ENCODE measurements around the gene WNK1. TPM values are rescaled to one million over a fixed set of nuclear protein-coding genes. Genes with fewer than 3 reads are reported as not detected.
A peak's percentile ranks its signal among the peaks of the same experiment; 100 is the strongest.

The WNK1 gene
- total RNA-seq, 4 donors from 2014 or later: 222 to 407 (median 322) TPM

- TF ChIP-seq CTCF (IDR thresholded peaks at IDR 0.05): no peak
- DNase-seq (ENCODE audit: low spot score) (no peak), ATAC-seq (ENCODE audit: low FRiP score) (no peak)
Observed at GRCh38 chr12:938810-939209, 186.4 kb downstream of the WNK1 start.

GRCh38 chr12:943051-943450 lies 190.7 kb downstream of the WNK1 start:
- DNase-seq (ENCODE audit: low spot score): no peak
- TF ChIP-seq CTCF (IDR thresholded peaks at IDR 0.05): no peak
- no peak for ATAC-seq (ENCODE audit: low FRiP score)

- DNase-seq (ENCODE audit: low spot score) (no peak), ATAC-seq (ENCODE audit: low FRiP score) (no peak)
- TF ChIP-seq CTCF (IDR thresholded peaks at IDR 0.05): no peak
Observed at GRCh38 chr12:944211-944610, 191.8 kb downstream of the WNK1 start.

- DNase-seq (ENCODE audit: low spot score): no peak
- no peak for TF ChIP-seq CTCF (IDR thresholded peaks at IDR 0.05)
- no peak for ATAC-seq (ENCODE audit: low FRiP score)
Observed at GRCh38 chr12:946212-946611, 193.8 kb downstream of the WNK1 start.

- DNase-seq (ENCODE audit: low spot score) (no peak), ATAC-seq (ENCODE audit: low FRiP score) (no peak)
- TF ChIP-seq CTCF (IDR thresholded peaks at IDR 0.05): no peak
Observed at GRCh38 chr12:946631-947030, 194.3 kb downstream of the WNK1 start.

GRCh38 chr12:948238-948637 lies 195.9 kb downstream of the WNK1 start:
- no peak for DNase-seq (ENCODE audit: low spot score)
- no peak for TF ChIP-seq CTCF (IDR thresholded peaks at IDR 0.05)
- ATAC-seq (ENCODE audit: low FRiP score): no peak

GRCh38 chr12:949453-950191 lies 197.2 kb downstream of the WNK1 start, which contains the start of gene RAD52:
Gene RAD52 (minus strand): TSS chr12:949694. CDS start chr12:933058, 16,636 bp downstream.
- DNase-seq (ENCODE audit: low spot score): peak; percentile 86
- peak; percentile 96 for ATAC-seq (ENCODE audit: low FRiP score)
- TF ChIP-seq CTCF (IDR thresholded peaks at IDR 0.05): peak in 2 of 3 donors; percentile 69 to 94
